Activated gamma-delta T cell (primary cell): ENCODE measurements around the gene AKAP8L.

Source experiments
- DNase-seq: peaks from one replicate; lab custom pipeline; 2025; lab: John Stamatoyannopoulos, UW

Gene AKAP8L

GRCh38 chr19:15449620-15450527 is 31.1 kb upstream of the AKAP8L start, which contains the start of gene WIZ:
WIZ (minus strand) TSS chr19:15449956; CDS start chr19:15448307, 1,649 bp downstream.
- DNase-seq: peak; percentile 75

DNA sequence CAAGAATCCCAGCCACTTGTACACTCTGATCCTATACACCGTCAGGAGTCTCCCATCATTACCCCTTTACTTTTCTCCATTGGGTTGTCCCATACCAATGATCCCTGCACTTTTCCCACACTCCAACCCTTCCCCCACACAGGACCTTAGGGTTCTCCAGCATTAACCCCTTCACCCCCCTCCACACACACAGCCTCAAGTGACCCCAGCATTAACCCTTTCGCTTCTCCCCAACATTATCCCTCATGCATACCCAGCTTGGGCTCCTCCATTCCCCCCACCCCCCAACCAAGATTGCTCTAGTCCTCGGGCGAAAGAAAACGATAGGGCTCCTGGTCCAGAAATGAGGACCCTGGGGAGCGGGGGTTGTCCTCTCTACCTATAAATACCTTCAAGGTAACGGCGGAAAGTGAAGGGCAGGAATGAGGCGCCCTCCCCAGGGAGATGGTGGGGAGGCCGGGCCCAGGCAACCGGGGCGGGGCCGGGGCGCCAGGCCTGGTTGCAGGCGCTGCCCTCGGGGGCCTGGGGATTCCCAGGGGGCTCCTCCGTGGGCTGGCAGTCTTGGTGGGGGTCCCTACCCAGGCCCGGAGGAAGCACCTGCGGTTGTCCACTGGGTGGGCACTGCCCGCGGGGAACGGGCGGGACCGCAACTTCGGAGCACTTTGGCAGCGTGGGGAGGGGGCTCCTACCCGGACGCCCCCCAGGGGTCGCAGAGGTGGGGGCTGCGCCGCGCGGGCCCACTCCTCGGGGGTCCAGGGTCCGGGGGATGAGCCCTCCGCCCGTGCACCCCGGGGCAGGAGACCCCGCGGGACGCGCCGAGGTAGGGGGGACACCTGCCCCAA is 30.2 kb upstream of the AKAP8L start:
- DNase-seq: no peak

DNA sequence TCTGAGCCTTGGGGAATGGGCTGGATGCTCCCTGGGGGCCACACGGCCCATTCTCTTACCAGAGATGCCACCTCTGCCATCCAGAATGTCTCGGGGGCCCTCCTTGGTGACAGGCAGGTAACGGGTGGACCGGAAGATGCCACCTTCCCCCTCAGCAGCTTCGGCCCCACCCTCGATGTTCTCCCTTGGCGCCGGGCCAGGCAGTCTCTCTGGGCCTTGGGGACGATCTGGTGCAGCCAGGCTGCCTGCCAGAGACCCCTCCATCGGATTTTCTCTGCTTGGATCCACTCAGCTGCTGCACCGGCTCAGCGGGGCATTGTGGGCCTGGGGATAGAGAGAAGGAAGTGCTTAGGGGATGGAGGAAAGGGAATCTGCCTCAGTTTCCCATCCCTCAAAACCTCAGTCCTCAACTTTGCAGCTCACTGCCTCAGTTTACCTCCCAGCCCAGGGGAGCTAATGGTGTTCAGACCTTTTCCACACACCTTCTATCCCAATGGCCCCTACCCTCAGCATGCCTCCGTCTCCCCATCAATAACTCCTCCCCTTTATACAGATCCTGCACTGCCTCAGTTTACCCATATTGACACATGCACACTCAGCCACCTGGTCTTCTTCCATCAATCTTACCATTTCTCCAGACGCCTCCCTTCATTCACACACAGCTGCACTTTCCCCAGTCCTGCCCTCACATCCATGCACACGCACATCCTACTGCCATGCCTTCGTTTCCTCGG is 29.4 kb upstream of the AKAP8L start:
- no peak for DNase-seq

DNA sequence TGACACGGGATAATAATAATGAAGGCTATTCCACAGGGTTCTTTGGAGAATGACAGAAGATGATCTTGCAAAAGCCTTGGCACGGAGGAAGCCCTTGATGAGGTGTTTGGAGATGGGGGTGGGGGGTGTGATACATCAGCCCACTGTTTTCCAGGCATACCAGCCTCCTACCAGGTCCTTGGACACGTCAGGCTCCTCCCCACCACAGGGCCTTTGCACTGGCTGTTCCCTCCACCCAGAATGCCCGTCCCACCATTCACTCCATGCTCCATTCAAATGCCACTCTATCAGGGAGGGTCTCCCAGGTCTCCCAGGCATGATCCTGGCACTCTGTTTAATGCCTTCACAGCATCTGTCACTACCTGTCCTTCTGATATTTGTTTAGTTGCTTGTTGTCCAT is 28.3 kb upstream of the AKAP8L start:
- no peak for DNase-seq

- DNase-seq: no peak
Observed at GRCh38 chr19:15445807-15446376, 27.1 kb upstream of the AKAP8L start.

DNA sequence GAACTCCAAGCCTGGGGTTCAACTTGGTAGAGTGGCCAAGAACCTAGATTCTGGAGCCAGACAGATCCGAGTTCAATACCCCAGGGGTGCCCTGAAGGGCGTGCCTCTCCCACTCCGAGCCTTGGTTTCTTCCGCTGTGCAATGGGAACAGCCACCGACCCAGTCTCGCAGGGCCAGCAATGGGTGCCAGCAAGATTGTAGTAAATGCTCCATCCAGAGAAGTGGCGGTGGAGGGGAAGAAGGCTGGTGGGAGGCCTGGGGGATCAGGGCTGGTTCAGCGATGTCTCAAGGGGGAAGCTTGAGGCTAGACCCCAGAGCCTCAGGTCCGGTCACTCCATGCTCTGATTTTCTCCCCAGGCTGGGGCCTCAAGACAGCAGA is 26.4 kb upstream of the AKAP8L start:
- DNase-seq: no peak

- no peak for DNase-seq
Observed at GRCh38 chr19:15444505-15445226, 25.9 kb upstream of the AKAP8L start.

- DNase-seq: no peak
Observed at GRCh38 chr19:15443838-15444237, 25.1 kb upstream of the AKAP8L start.

DNA sequence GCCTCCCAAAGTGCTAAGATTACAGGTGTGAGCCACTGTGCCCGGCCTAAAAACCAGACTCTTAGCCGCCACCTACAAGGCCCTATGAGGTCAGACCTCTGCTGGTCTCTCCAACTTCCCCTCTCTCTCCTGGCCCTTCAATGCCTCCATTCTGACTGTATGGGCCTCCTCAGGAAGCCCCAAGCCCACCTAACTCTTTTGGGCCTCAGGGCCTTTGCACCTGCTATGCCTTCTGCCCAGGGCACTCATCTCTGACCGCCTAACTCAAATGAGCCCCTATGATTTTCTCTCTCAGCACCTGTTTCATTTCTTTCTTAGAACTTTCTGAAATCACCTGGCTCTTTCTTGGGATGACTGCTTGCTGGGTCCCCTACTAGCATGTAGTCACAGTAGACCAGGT is 24.5 kb upstream of the AKAP8L start:
- no peak for DNase-seq

DNA sequence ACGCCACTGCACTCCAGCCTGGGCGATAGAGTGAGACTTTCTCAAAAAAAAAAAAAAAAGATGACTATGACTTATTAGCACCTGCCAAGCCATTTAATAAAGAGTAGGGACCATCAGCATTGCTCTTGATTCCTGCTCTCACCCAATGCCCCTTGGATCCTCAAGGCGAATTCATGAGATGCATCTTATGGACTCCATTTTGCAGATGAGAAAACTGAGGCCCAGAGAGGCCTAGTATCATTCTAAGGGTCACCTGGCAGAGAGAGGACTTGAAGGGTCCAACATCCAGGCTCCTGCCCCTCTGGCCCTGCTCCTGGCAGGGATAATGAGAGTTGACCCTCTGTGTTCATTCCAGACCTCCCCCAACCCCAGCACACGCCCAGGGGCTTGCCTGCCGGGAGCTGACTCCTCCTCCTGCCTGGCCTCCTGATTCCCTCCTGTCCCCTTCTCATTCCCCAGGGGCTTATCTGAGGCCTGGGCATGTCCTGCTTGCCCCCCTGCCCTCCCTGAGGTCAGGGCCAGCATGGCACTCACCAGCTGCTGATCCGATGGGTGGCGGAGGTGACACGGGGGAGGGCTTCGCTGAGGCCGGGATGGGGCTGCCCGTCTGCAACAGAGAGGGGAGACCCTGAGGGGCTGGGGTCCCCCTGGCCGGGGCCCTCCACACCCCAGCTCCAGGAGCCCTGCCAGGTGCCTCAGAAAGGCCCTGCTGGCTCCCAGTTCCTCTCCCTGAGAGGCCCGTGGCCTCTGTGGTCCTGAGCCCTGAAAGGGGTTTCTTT is 23.5 kb upstream of the AKAP8L start:
- DNase-seq: no peak

GRCh38 chr19:15441317-15441716 is 22.5 kb upstream of the AKAP8L start:
- no peak for DNase-seq

DNA sequence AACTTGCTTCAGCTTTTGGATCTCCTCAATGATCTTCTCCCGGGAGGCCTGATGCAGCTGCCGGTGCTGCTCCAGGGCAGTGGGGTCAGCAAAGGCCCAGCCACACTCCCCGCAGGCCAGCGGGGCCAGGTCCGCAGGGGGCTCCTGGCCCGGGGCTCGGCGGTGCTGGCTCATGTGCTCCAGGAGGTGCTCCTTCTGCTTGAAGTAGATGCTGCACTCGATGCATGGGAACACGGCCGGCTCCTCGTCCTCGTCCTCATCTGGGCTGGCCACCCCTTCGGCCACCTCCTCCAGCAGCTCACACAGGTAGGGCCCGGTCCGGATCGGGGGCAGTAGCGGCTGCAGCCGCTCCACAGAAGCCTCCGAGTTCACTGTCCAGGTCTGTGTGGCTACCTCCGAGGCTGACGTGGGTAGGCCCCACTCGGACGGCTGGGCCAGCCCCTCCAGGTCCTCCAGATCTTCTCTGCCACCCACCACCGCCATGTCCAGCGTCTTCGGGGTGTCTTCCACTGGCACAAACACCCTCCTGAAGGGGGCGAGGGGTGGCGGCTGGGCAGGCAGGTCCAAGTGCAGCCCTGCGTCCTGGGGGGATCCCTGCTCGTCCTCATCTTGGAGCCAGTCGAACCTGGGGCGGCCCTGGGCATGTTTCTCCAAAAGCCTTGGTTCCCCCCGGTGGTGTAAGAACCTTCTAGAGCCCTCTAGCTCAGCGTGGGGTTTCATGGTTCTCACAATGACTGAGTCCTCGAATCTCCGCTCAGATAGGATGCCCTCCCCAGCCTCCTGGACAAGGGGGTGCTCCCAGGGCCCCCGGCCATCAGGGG is 21.2 kb upstream of the AKAP8L start:
- DNase-seq: no peak

DNA sequence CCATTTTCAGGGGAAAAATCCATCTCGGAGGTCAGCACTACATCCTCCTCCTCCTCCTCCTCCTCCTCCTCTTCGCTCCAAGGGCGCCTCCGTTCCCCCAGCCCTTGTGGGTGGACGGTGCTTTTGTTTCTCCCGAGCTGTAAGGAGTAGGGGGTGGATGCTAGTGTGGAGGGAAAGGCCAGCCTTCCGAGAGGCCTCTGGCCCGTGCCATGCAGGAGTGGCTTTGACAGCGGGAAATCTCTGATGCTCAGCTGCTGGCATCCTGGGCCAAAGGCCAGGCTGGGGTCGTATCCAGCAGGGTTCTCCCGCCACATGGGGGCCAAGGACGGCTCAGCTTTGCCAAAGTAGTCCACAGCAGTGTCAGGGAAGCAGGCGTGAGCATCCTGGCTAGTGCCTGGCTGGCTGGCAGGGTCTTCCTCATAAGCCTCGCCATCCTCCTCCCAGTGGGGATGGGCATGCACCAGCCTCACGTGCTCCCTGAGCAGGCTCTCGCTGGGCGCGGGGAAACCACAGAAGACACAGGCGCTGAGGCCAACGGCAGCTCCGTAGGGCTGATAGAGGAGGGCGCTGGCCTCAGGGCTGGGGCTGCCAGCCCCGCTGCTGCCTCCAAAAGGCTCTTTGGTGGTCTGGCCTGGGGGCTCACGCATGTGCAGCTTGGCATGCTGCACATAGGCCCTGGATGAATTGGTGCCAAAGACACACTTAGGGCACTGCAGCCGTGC is 20.5 kb upstream of the AKAP8L start:
- DNase-seq: no peak

GRCh38 chr19:15438577-15438976 is 19.8 kb upstream of the AKAP8L start:
- no peak for DNase-seq

GRCh38 chr19:15438124-15438496 is 19.3 kb upstream of the AKAP8L start:
- no peak for DNase-seq

GRCh38 chr19:15437355-15438123 is 18.8 kb upstream of the AKAP8L start:
- DNase-seq: no peak

DNA sequence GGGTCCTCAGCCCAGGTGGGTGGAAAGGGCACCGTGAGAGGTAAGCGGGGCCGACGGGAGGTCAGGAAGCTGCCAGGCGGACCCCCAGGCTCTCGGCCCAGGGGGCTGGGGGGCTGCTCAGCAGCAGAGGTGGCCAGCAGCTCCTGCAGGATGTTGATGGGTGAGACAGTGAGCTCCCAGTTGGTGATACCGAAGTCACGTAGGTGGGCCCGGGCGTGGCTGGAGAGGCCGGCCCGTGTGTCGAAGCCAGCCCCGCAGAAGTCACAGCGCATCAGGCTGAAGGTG is 18.0 kb upstream of the AKAP8L start:
- DNase-seq: no peak
